Heart left ventricle (tissue), 13 donors: Measurements from ENCODE around the gene MLLT3.

Experiments used
- CTCF ChIP-seq, 12 donors: fragments of 200-600 bp; sonication (generic) in 4 of 12; IDR thresholded peaks; one replicate each; pipeline versions ENCODE4 v1.5.0 to v1.8.0; 2018 to 2022; ENCODE audit warnings: antibody characterized with exemption in 12 of 12, mild to moderate bottlenecking in 5 of 12
- POLR2A ChIP-seq, 2 donors: fragments of 450-650 bp; IDR thresholded peaks; one replicate each; pipeline ENCODE4 v1.6.1; 2017; ENCODE audit warnings: antibody characterized with exemption in 2 of 2, mild to moderate bottlenecking in 2 of 2, moderate library complexity in 2 of 2
- donor health status: ischemic (EF 13 %, LVEDD 7.1; RV severe dilation, severe dysfunction).
- donor health status: DM: no; HTN: yes; CAD: no.
- donor health status: DM: no; HTN: no; CAD: no.
- donor health status: ischemic (EF 25% LVEDD 6.9; RV normal size, moderate dysfunction).
- donor health status: ischemic (EF 25% LVEDD 5.7; RV mildly dilated, moderate dysfunction).
- donor health status: ischemic (EF 35%, LVEDD 5.7; RV mildly dilated, moderate dysfunction).
- donor health status: nonischemic (EF 11% LVEDD 7.7; RV severe dilation, severe dysfunction).
- donor health status: DM: yes; HTN: yes; CAD: no.
- donor health status: PGD.
- donor health status: ischemic (EF 29% LVEDD 5.4; RV normal size, mild dysfunction).
- donor health status: nonischemic (EF 23%, LVEDD 6.1; RV moderate dilation, normal function).

- no peak for TF ChIP-seq POLR2A (IDR thresholded peaks at IDR 0.05)
- TF ChIP-seq CTCF (IDR thresholded peaks at IDR 0.05) = no peak
These were observed 158.5 kb downstream of the MLLT3 start for GRCh38 chr9:20463823-20464222.
